Retinal pigment epithelial cell (primary cell): ENCODE data around the gene LARGE1.

Experiments
- DNase-seq: peaks from one replicate; pipeline ENCODE4 v3.0.0-alpha.2; 2010; ENCODE audit warnings: low read depth
- H3K4me3 ChIP-seq: 2 replicates; pipeline ENCODE4 v1.5.1; 2011; ENCODE audit warnings: mild to moderate bottlenecking, low read length, control low read depth, moderate library complexity
- TF ChIP-seq, protein P1 (sequence below): conservative IDR thresholded peaks from 2 replicates; pipeline ENCODE4 v1.5.1; 2011; ENCODE audit warnings: low read depth, low read length, control low read depth, inconsistent platforms

The LARGE1 gene

DNA sequence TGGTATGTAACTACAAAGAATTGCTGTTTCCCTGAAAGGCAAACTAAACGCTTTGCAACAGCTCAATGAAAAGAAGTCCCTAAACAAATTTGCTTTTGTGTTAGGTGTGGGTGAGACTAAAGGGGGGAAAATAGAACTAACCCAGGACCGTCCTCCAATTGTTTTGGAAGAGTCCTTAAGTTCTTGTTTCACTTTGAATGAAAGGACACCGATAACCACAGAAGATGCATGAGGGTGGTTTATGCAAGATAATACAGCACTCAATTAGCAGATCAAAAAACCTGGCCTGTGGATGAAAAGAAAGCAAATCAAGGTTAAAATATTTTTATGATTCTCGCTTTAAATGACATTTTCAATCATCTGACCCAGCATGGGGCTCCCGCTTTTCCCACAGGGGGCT is 557.6 kb downstream of the LARGE1 start:
- TF ChIP-seq, protein P1, sequence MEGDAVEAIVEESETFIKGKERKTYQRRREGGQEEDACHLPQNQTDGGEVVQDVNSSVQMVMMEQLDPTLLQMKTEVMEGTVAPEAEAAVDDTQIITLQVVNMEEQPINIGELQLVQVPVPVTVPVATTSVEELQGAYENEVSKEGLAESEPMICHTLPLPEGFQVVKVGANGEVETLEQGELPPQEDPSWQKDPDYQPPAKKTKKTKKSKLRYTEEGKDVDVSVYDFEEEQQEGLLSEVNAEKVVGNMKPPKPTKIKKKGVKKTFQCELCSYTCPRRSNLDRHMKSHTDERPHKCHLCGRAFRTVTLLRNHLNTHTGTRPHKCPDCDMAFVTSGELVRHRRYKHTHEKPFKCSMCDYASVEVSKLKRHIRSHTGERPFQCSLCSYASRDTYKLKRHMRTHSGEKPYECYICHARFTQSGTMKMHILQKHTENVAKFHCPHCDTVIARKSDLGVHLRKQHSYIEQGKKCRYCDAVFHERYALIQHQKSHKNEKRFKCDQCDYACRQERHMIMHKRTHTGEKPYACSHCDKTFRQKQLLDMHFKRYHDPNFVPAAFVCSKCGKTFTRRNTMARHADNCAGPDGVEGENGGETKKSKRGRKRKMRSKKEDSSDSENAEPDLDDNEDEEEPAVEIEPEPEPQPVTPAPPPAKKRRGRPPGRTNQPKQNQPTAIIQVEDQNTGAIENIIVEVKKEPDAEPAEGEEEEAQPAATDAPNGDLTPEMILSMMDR = no peak
- no peak overlapping the region for H3K4me3 ChIP-seq
- DNase-seq = no peak

- H3K4me3 ChIP-seq = no peak overlapping the region
- TF ChIP-seq, protein P1 = no peak
- no peak for DNase-seq
These were observed 558.7 kb downstream of the LARGE1 start for GRCh38 chr22:33361581-33361980.

DNA sequence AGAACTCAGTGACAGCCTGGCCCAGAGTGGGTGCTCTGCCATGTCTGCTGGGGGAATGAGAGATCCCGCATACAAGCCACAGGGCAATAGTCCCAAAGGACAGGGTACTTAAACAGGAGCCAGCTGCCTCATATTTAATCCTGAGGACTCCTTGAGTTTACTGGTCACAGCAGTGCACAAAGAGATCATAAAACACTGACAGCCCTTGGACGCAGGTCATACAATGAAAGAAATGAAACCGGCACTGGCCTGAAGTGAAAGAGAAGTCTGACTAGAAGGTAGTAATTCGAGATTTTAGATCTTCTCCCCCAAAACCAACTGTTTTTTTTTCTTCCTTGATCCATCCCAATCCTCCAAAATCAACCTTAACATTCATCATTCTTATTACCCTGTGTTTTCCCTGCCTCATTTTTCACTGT is 562.3 kb downstream of the LARGE1 start:
- DNase-seq = no peak
- TF ChIP-seq, protein P1 = no peak
- H3K4me3 ChIP-seq = no peak overlapping the region

DNA sequence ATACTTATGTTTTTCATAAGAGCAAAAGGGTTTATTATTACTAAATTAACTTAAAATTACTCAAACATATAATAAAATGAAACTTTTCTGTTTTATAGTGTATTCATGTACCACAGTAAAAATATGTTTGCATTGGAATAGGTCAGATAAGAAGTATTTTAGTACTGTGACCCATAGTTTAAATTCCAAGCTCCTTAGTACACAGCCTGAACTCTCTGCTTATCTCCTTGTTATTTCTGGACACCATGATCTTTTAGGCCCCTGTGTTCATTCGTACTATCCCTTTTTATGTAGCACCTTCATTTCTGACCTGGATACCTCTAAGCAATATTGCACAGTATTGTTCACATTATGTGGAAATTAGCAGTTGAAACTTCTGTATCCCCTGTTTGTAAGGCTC is 565.3 kb downstream of the LARGE1 start:
- DNase-seq = no peak
- TF ChIP-seq, protein P1 = no peak
- H3K4me3 ChIP-seq = no peak overlapping the region

DNA sequence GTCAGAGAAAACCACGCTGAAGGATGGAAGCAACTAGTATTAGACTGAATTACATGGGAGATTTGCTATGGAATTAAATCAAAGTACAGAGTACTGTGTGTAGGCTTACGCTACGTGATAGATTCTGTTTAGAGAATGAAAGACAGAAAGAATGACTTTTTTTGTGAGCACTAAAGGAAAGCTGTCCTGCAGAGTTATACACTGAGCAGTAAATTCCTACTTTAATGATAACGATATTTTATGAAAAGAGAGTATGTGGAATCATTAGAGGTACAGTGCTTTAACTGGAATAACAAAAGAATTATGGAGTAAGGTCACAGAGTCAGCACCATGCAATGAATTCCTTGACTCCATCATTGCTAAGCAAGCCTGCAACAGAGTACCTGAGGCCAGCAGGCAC is 566.8 kb downstream of the LARGE1 start:
- H3K4me3 ChIP-seq = no peak overlapping the region
- TF ChIP-seq, protein P1 = no peak
- no peak for DNase-seq

DNA sequence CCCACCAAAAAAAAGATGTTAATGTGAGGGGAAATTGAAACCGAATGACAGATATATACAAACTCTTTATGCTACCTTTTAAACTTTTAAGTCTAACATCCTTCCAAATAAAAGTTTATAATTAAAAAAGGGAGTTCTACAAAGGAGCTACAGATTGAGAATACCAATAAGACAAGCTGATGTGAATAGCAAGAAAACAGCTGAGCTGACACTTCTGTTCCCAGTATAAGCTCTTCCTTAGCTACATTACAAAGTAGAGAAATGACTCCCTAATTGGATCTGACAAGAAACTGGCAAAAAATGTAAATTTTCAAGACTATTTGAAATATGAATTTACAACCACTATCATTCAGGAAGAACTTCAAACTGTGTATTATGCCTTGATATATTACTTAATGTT is 567.5 kb downstream of the LARGE1 start:
- no peak overlapping the region for H3K4me3 ChIP-seq
- TF ChIP-seq, protein P1 = no peak
- no peak for DNase-seq

- no peak for DNase-seq
These were observed 569.3 kb downstream of the LARGE1 start for GRCh38 chr22:33350961-33351360.

More at GRCh38 chr22:33350961-33351360, 569.3 kb downstream of the LARGE1 start:
- TF ChIP-seq, protein P1 = no peak
- no peak overlapping the region for H3K4me3 ChIP-seq
